SK-N-SH (cell line): ENCODE results near the gene CLPTM1L.

Experiments used
- CHD2 ChIP-seq: fragments of 150-350 bp; IDR thresholded peaks from 2 replicates; pipeline ENCODE4 v1.6.1; 2018; ENCODE audit warnings: low read length; ENCODE audit not compliant: partially characterized antibody
- ELF1 ChIP-seq: IDR thresholded peaks from 2 replicates; pipeline ENCODE4 v1.4.0; 2012
- EP300 ChIP-seq, 2 experiments: IDR thresholded peaks; 2 replicates each; pipeline versions ENCODE4 v1.4.0 to v1.6.1; 2012; ENCODE audit warnings: borderline replicate concordance in 1 of 2, low read depth in 1 of 2, low read length in 1 of 2
- MEF2A ChIP-seq: IDR thresholded peaks from 2 replicates; pipeline ENCODE4 v1.4.0; 2012; ENCODE audit warnings: low read depth, borderline replicate concordance
- PBX3 ChIP-seq: IDR thresholded peaks from 2 replicates; pipeline ENCODE4; 2012
- POLR2AphosphoS5 ChIP-seq: IDR thresholded peaks from 2 replicates; pipeline ENCODE4 v1.6.1; 2012; ENCODE audit warnings: low read depth, low read length
- RFX5 ChIP-seq: IDR thresholded peaks from 2 replicates; pipeline ENCODE4 v1.6.1; 2012; ENCODE audit warnings: mild to moderate bottlenecking, improper control_type of control experiment, low read length
- SIN3A ChIP-seq: IDR thresholded peaks from 2 replicates; pipeline ENCODE4 v1.6.1; 2012; ENCODE audit warnings: low read depth, mild to moderate bottlenecking, low read length, moderate library complexity, borderline replicate concordance
- TAF1 ChIP-seq: IDR thresholded peaks from 2 replicates; pipeline ENCODE4 v1.6.1; 2012; ENCODE audit warnings: low read depth, mild to moderate bottlenecking, low read length, moderate library complexity, borderline replicate concordance
- TF ChIP-seq, protein P1 (sequence below): fragments of 200-600 bp; sonication (generic); IDR thresholded peaks from 2 replicates; pipeline ENCODE4 v1.6.1; 2017; ENCODE audit warnings: antibody characterized with exemption, mild to moderate bottlenecking, moderate library complexity
- TF ChIP-seq, protein P2 (sequence below): IDR thresholded peaks from 2 replicates; pipeline ENCODE4 v1.4.0; 2012; ENCODE audit warnings: low read depth, borderline replicate concordance
- TF ChIP-seq, protein P3 (sequence below): fragments of 150-350 bp; IDR thresholded peaks from 2 replicates; pipeline ENCODE4 v1.6.1; 2017; ENCODE audit warnings: antibody characterized with exemption, low read length, low read depth, borderline replicate concordance
- TF ChIP-seq, protein P4 (sequence below): IDR thresholded peaks from 2 replicates; pipeline ENCODE4 v1.4.0; 2012; ENCODE audit warnings: low read depth
- TF ChIP-seq, protein P5 (sequence below): IDR thresholded peaks from 2 replicates; pipeline ENCODE4 v1.6.1; 2012; ENCODE audit warnings: mild to moderate bottlenecking, low read depth, low read length, moderate library complexity

GRCh38 chr5:1320436-1321344 lies 24.2 kb downstream of the CLPTM1L start:
- TF ChIP-seq, protein P1, sequence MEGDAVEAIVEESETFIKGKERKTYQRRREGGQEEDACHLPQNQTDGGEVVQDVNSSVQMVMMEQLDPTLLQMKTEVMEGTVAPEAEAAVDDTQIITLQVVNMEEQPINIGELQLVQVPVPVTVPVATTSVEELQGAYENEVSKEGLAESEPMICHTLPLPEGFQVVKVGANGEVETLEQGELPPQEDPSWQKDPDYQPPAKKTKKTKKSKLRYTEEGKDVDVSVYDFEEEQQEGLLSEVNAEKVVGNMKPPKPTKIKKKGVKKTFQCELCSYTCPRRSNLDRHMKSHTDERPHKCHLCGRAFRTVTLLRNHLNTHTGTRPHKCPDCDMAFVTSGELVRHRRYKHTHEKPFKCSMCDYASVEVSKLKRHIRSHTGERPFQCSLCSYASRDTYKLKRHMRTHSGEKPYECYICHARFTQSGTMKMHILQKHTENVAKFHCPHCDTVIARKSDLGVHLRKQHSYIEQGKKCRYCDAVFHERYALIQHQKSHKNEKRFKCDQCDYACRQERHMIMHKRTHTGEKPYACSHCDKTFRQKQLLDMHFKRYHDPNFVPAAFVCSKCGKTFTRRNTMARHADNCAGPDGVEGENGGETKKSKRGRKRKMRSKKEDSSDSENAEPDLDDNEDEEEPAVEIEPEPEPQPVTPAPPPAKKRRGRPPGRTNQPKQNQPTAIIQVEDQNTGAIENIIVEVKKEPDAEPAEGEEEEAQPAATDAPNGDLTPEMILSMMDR = no peak
- TF ChIP-seq, protein P2, sequence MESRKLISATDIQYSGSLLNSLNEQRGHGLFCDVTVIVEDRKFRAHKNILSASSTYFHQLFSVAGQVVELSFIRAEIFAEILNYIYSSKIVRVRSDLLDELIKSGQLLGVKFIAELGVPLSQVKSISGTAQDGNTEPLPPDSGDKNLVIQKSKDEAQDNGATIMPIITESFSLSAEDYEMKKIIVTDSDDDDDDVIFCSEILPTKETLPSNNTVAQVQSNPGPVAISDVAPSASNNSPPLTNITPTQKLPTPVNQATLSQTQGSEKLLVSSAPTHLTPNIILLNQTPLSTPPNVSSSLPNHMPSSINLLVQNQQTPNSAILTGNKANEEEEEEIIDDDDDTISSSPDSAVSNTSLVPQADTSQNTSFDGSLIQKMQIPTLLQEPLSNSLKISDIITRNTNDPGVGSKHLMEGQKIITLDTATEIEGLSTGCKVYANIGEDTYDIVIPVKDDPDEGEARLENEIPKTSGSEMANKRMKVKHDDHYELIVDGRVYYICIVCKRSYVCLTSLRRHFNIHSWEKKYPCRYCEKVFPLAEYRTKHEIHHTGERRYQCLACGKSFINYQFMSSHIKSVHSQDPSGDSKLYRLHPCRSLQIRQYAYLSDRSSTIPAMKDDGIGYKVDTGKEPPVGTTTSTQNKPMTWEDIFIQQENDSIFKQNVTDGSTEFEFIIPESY = no peak
- TF ChIP-seq, protein P3, sequence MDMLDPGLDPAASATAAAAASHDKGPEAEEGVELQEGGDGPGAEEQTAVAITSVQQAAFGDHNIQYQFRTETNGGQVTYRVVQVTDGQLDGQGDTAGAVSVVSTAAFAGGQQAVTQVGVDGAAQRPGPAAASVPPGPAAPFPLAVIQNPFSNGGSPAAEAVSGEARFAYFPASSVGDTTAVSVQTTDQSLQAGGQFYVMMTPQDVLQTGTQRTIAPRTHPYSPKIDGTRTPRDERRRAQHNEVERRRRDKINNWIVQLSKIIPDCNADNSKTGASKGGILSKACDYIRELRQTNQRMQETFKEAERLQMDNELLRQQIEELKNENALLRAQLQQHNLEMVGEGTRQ = no peak
- TF ChIP-seq ELF1 (no peak), EP300 (IDR thresholded peaks at IDR 0.05; ENCODE audit: borderline replicate concordance in 1 of 2, low read depth in 1 of 2, low read length in 1 of 2) (no peak), MEF2A (no peak), RFX5 (no peak), TAF1 (no peak), CHD2 (no peak), POLR2AphosphoS5 (no peak), SIN3A (no peak), PBX3 (no peak)
- TF ChIP-seq, protein P4, sequence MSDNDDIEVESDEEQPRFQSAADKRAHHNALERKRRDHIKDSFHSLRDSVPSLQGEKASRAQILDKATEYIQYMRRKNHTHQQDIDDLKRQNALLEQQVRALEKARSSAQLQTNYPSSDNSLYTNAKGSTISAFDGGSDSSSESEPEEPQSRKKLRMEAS = no peak
- TF ChIP-seq, protein P5, sequence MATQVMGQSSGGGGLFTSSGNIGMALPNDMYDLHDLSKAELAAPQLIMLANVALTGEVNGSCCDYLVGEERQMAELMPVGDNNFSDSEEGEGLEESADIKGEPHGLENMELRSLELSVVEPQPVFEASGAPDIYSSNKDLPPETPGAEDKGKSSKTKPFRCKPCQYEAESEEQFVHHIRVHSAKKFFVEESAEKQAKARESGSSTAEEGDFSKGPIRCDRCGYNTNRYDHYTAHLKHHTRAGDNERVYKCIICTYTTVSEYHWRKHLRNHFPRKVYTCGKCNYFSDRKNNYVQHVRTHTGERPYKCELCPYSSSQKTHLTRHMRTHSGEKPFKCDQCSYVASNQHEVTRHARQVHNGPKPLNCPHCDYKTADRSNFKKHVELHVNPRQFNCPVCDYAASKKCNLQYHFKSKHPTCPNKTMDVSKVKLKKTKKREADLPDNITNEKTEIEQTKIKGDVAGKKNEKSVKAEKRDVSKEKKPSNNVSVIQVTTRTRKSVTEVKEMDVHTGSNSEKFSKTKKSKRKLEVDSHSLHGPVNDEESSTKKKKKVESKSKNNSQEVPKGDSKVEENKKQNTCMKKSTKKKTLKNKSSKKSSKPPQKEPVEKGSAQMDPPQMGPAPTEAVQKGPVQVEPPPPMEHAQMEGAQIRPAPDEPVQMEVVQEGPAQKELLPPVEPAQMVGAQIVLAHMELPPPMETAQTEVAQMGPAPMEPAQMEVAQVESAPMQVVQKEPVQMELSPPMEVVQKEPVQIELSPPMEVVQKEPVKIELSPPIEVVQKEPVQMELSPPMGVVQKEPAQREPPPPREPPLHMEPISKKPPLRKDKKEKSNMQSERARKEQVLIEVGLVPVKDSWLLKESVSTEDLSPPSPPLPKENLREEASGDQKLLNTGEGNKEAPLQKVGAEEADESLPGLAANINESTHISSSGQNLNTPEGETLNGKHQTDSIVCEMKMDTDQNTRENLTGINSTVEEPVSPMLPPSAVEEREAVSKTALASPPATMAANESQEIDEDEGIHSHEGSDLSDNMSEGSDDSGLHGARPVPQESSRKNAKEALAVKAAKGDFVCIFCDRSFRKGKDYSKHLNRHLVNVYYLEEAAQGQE = no peak
